Erythroblast (primary cell): ENCODE results near the gene FITM1.

Experiments used
- GATA1 ChIP-seq: IDR thresholded peaks from 2 replicates; pipeline ENCODE4 v1.6.1; 2011; ENCODE audit warnings: low read depth, mild to moderate bottlenecking, control low read depth, low read length, moderate library complexity
- POLR2A ChIP-seq: IDR thresholded peaks from 2 replicates; pipeline ENCODE4 v1.6.1; 2011; ENCODE audit warnings: mild to moderate bottlenecking, low read length

GRCh38 chr14:24110523-24110922 is 19.9 kb upstream of the FITM1 start:
- no peak for TF ChIP-seq POLR2A
- no peak for TF ChIP-seq GATA1
